Osteocyte (in vitro differentiated cells): ENCODE results near the gene KCNQ4. TPM values are rescaled to one million over a fixed set of nuclear protein-coding genes. Genes with fewer than 3 reads are reported as not detected.

Experiments
- DNase-seq: peaks from one replicate; pipeline ENCODE4 v3.0.0; 2021; ENCODE audit warnings: mixed read lengths; ENCODE audit not compliant: unreplicated experiment; ENCODE audit errors: extremely low spot score
- H3K27ac Mint-ChIP-seq: one replicate; pipeline ENCODE4 v1.8.0; 2021; ENCODE audit warnings: mild to moderate bottlenecking, mixed read lengths; ENCODE audit not compliant: unreplicated experiment
- H3K27me3 Mint-ChIP-seq: one replicate; pipeline ENCODE4 v1.8.0; 2021; ENCODE audit warnings: mixed read lengths; ENCODE audit not compliant: unreplicated experiment
- H3K36me3 Mint-ChIP-seq: one replicate; pipeline ENCODE4 v1.8.0; 2021; ENCODE audit warnings: mixed read lengths; ENCODE audit not compliant: unreplicated experiment
- H3K4me1 Mint-ChIP-seq: one replicate; pipeline ENCODE4 v1.8.0; 2021; ENCODE audit warnings: mixed read lengths; ENCODE audit not compliant: unreplicated experiment
- H3K4me3 Mint-ChIP-seq: one replicate; pipeline ENCODE4 v1.8.0; 2021; ENCODE audit warnings: mild to moderate bottlenecking, moderate library complexity, mixed read lengths; ENCODE audit not compliant: unreplicated experiment
- H3K9me3 Mint-ChIP-seq: one replicate; pipeline ENCODE4 v1.8.0; 2021; ENCODE audit warnings: mixed read lengths; ENCODE audit not compliant: unreplicated experiment
- CTCF ChIP-seq: fragments of 200-600 bp; sonication (generic); IDR thresholded peaks from 2 replicates; pipeline ENCODE4 v1.5.0; 2021; ENCODE audit warnings: antibody characterized with exemption, mild to moderate bottlenecking, moderate library complexity
- total RNA-seq: library from RNA; stranded (reverse); gene quantifications from 2 replicates; pipeline ENCODE4 v1.2.1, GENCODE V29; 2021

KCNQ4 gene
- total RNA-seq, 1 donor from 2014 or later, result 0.51 TPM

GRCh38 chr1:40739455-40740008, 44.1 kb upstream of the KCNQ4 start:
- peaks cover 45% of the 10 kb centered on the region for H3K36me3 Mint-ChIP-seq
- peaks cover 14% of the 10 kb centered on the region for H3K4me1 Mint-ChIP-seq
- TF ChIP-seq CTCF, result no peak
- H3K9me3 Mint-ChIP-seq, result no peaks in the 10 kb centered on the region
- no peak overlapping the region for H3K27ac Mint-ChIP-seq
- no peaks in the 10 kb centered on the region for H3K27me3 Mint-ChIP-seq
- H3K4me3 Mint-ChIP-seq, result no peak overlapping the region
- DNase-seq, result no peak

- Mint-ChIP-seq H3K4me3 (no peak overlapping the region), H3K9me3 (no peaks in the 10 kb centered on the region), H3K36me3 (peaks cover 51% of the 10 kb centered on the region), H3K27me3 (no peaks in the 10 kb centered on the region), H3K27ac (no peak overlapping the region), H3K4me1 (peaks cover 17% of the 10 kb centered on the region)
- TF ChIP-seq CTCF, result no peak
- DNase-seq, result no peak
Observed at GRCh38 chr1:40740039-40740996, 43.3 kb upstream of the KCNQ4 start.

GRCh38 chr1:40740997-40741736, 42.4 kb upstream of the KCNQ4 start:
- Mint-ChIP-seq H3K4me3 (no peak overlapping the region), H3K27me3 (no peaks in the 10 kb centered on the region), H3K36me3 (peaks cover 48% of the 10 kb centered on the region), H3K4me1 (peaks cover 17% of the 10 kb centered on the region), H3K27ac (no peak overlapping the region), H3K9me3 (no peaks in the 10 kb centered on the region)
- DNase-seq, result no peak
- no peak for TF ChIP-seq CTCF

GRCh38 chr1:40742363-40743061, 41.1 kb upstream of the KCNQ4 start:
- H3K4me1 Mint-ChIP-seq, result peaks cover 26% of the 10 kb centered on the region
- no peaks in the 10 kb centered on the region for H3K27me3 Mint-ChIP-seq
- no peaks in the 10 kb centered on the region for H3K9me3 Mint-ChIP-seq
- H3K27ac Mint-ChIP-seq, result no peak overlapping the region
- H3K4me3 Mint-ChIP-seq, result no peak overlapping the region
- no peak for DNase-seq
- no peak for TF ChIP-seq CTCF
- H3K36me3 Mint-ChIP-seq, result peaks cover 57% of the 10 kb centered on the region
